HG02943 (cell line): ENCODE measurements around the gene ABCG8.

ENCODE experiments used
- ATAC-seq: cut with Tn5 transposase; IDR thresholded peaks from one replicate; pipeline ENCODE4 v1.9.1; 2021; ENCODE audit warnings: mild to moderate bottlenecking, low read depth, moderate library complexity; ENCODE audit not compliant: unreplicated experiment

ABCG8 gene

GRCh38 chr2:43838560-43839267 is at the start of gene ABCG8, which contains the start of gene ABCG5:
Gene ABCG8, plus strand, starts transcription at chr2:43838971. Its CDS starts 83 bp downstream, at chr2:43839054.
Gene ABCG5, minus strand, starts transcription at chr2:43838839. Its CDS starts 160 bp downstream, at chr2:43838679.
- ATAC-seq = no peak

GRCh38 chr2:43790147-43790546 is 48.6 kb upstream of the ABCG8 start:
- no peak for ATAC-seq

GRCh38 chr2:43791035-43791765 is 47.6 kb upstream of the ABCG8 start:
- ATAC-seq = no peak

GRCh38 chr2:43792653-43793052 is 46.1 kb upstream of the ABCG8 start:
- ATAC-seq = no peak

- ATAC-seq = no peak
Observed at GRCh38 chr2:43794956-43795355, 43.8 kb upstream of the ABCG8 start.

GRCh38 chr2:43796206-43796605 is 42.6 kb upstream of the ABCG8 start:
- no peak for ATAC-seq

GRCh38 chr2:43798300-43798699 is 40.5 kb upstream of the ABCG8 start:
- ATAC-seq = no peak

GRCh38 chr2:43800894-43801293 is 37.9 kb upstream of the ABCG8 start:
- no peak for ATAC-seq

- no peak for ATAC-seq
Observed at GRCh38 chr2:43802135-43802534, 36.6 kb upstream of the ABCG8 start.

- ATAC-seq = no peak
Observed at GRCh38 chr2:43803113-43803512, 35.7 kb upstream of the ABCG8 start.

- ATAC-seq = no peak
Observed at GRCh38 chr2:43806719-43807031, 32.1 kb upstream of the ABCG8 start.

- ATAC-seq = no peak
Observed at GRCh38 chr2:43810452-43810851, 28.3 kb upstream of the ABCG8 start.

- ATAC-seq = no peak
Observed at GRCh38 chr2:43810888-43811287, 27.9 kb upstream of the ABCG8 start.

- no peak for ATAC-seq
Observed at GRCh38 chr2:43812006-43812405, 26.8 kb upstream of the ABCG8 start.

- no peak for ATAC-seq
Observed at GRCh38 chr2:43812947-43813346, 25.8 kb upstream of the ABCG8 start.

GRCh38 chr2:43814711-43815110 is 24.1 kb upstream of the ABCG8 start:
- ATAC-seq = no peak

GRCh38 chr2:43818761-43819160 is 20.0 kb upstream of the ABCG8 start:
- no peak for ATAC-seq

GRCh38 chr2:43819491-43820163 is 19.1 kb upstream of the ABCG8 start:
- no peak for ATAC-seq

GRCh38 chr2:43822839-43823238 is 15.9 kb upstream of the ABCG8 start:
- no peak for ATAC-seq

GRCh38 chr2:43823751-43824150 is 15.0 kb upstream of the ABCG8 start:
- ATAC-seq = no peak

- ATAC-seq = no peak
Observed at GRCh38 chr2:43824512-43824911, 14.3 kb upstream of the ABCG8 start.
